ENCODE data around the gene ANKRD28.
"Not testable (repeated sequence)": the region's sequence is repeated elsewhere in the genome, so short reads cannot be mapped to it uniquely, and the experiment has no call there.

ANKRD28 gene

GRCh38 chr3:15797642-15798303 is at the start of gene ANKRD28:
Gene ANKRD28 (minus strand): TSS chr3:15797979. CDS start chr3:15796521, 1,458 bp downstream.
- no peak for DNase-seq

- DNase-seq: no peak
Observed at GRCh38 chr3:15847239-15847638, 49.5 kb upstream of the ANKRD28 start.

GRCh38 chr3:15846606-15847005 is 48.8 kb upstream of the ANKRD28 start:
- DNase-seq: no peak

- DNase-seq: no peak
Observed at GRCh38 chr3:15845475-15845874, 47.7 kb upstream of the ANKRD28 start.

GRCh38 chr3:15844889-15845288 is 47.1 kb upstream of the ANKRD28 start:
- no peak for DNase-seq

- not testable (repeated sequence) for DNase-seq
Observed at GRCh38 chr3:15841091-15841973, 43.6 kb upstream of the ANKRD28 start.

GRCh38 chr3:15839568-15839967 is 41.8 kb upstream of the ANKRD28 start:
- DNase-seq: no peak

- DNase-seq: no peak
Observed at GRCh38 chr3:15831927-15832326, 34.1 kb upstream of the ANKRD28 start.

GRCh38 chr3:15825016-15825415 is 27.2 kb upstream of the ANKRD28 start:
- DNase-seq: no peak

- no peak for DNase-seq
Observed at GRCh38 chr3:15823092-15823491, 25.3 kb upstream of the ANKRD28 start.

- DNase-seq: no peak
Observed at GRCh38 chr3:15822281-15822680, 24.5 kb upstream of the ANKRD28 start.

GRCh38 chr3:15820911-15821310 is 23.1 kb upstream of the ANKRD28 start:
- no peak for DNase-seq

GRCh38 chr3:15819576-15819975 is 21.8 kb upstream of the ANKRD28 start:
- DNase-seq: no peak

GRCh38 chr3:15819043-15819442 is 21.3 kb upstream of the ANKRD28 start:
- DNase-seq: no peak

GRCh38 chr3:15815696-15816095 is 17.9 kb upstream of the ANKRD28 start:
- DNase-seq: no peak

- not testable (repeated sequence) for DNase-seq
Observed at GRCh38 chr3:15813079-15813478, 15.3 kb upstream of the ANKRD28 start.

GRCh38 chr3:15812183-15812582 is 14.4 kb upstream of the ANKRD28 start:
- DNase-seq: no peak

GRCh38 chr3:15810702-15811101 is 12.9 kb upstream of the ANKRD28 start:
- DNase-seq: no peak

GRCh38 chr3:15809313-15809712 is 11.5 kb upstream of the ANKRD28 start:
- no peak for DNase-seq

GRCh38 chr3:15808679-15809310 is 11.0 kb upstream of the ANKRD28 start:
- no peak for DNase-seq

- no peak for DNase-seq
Observed at GRCh38 chr3:15805756-15806266, 8.0 kb upstream of the ANKRD28 start.

GRCh38 chr3:15804553-15805095 is 6.8 kb upstream of the ANKRD28 start:
- no peak for DNase-seq

- DNase-seq: no peak
Observed at GRCh38 chr3:15803921-15804320, 6.1 kb upstream of the ANKRD28 start.
